ENCODE measurements around the gene FAM131C. TPM values are rescaled to one million over a fixed set of nuclear protein-coding genes. Genes with fewer than 3 reads are reported as not detected.

FAM131C gene
- polyA plus RNA-seq, 2 donors: 0.38 to 0.45 TPM

GRCh38 chr1:16117369-16117768 is 43.9 kb upstream of the FAM131C start:
- H3K4me3 ChIP-seq (ENCODE audit: low read depth in 1 of 2, low read length in 2 of 2): no peak overlapping the region
- no peaks in the 10 kb centered on the region for H3K27me3 ChIP-seq (ENCODE audit: control insufficient read depth in 1 of 2, insufficient read depth in 2 of 2, low read length in 2 of 2)
- H3K4me1 ChIP-seq (ENCODE audit: control insufficient read depth in 2 of 2, insufficient read depth in 2 of 2, low read length in 1 of 2): peaks cover 1 to 2% of the 10 kb centered on the region in 2 donors
- WGBS, 2 donors: 76 to 77% methylated on average over 6 of the region's 6 CpGs
- H3K36me3 ChIP-seq (ENCODE audit: control insufficient read depth in 2 of 2, insufficient read depth in 2 of 2, low read length in 1 of 2): no peaks in the 10 kb centered on the region
- no peak overlapping the region for H3K27ac ChIP-seq (ENCODE audit: low read depth in 2 of 2, low read length in 1 of 2)
- no peaks in the 10 kb centered on the region for H3K9me3 ChIP-seq (ENCODE audit: control insufficient read depth in 2 of 2, insufficient read depth in 1 of 2, low read depth in 1 of 2, low read length in 1 of 2)

DNA sequence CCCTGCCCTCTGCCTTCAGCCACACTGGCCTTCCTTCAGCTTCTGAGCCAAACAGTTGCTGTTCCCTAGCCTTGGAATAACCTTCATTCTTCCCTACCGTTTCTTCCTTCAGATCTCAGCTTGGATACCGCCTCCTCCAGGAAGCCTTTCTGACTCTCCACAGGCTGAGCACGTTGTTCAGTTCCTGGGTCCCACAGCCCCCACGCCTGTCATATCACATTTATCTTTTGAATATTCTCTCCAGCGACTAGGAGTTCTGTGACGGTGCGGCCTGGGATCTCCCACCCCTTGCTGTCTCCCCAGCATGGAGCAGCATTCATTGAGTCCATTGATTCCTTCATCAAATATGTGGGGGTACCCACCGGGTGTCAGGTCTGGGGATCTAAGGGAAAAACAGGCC is 43.2 kb upstream of the FAM131C start:
- 87 to 90% methylated on average over 8 of the region's 8 CpGs for WGBS, 2 donors
- Histone ChIP-seq H3K4me3 (ENCODE audit: low read depth in 1 of 2, low read length in 2 of 2) (no peak overlapping the region), H3K9me3 (ENCODE audit: control insufficient read depth in 2 of 2, insufficient read depth in 1 of 2, low read depth in 1 of 2, low read length in 1 of 2) (no peaks in the 10 kb centered on the region), H3K4me1 (ENCODE audit: control insufficient read depth in 2 of 2, insufficient read depth in 2 of 2, low read length in 1 of 2) (peaks cover 0 to 3% of the 10 kb centered on the region in 2 donors), H3K27ac (ENCODE audit: low read depth in 2 of 2, low read length in 1 of 2) (no peak overlapping the region), H3K27me3 (ENCODE audit: control insufficient read depth in 1 of 2, insufficient read depth in 2 of 2, low read length in 2 of 2) (no peaks in the 10 kb centered on the region), H3K36me3 (ENCODE audit: control insufficient read depth in 2 of 2, insufficient read depth in 2 of 2, low read length in 1 of 2) (no peaks in the 10 kb centered on the region)

DNA sequence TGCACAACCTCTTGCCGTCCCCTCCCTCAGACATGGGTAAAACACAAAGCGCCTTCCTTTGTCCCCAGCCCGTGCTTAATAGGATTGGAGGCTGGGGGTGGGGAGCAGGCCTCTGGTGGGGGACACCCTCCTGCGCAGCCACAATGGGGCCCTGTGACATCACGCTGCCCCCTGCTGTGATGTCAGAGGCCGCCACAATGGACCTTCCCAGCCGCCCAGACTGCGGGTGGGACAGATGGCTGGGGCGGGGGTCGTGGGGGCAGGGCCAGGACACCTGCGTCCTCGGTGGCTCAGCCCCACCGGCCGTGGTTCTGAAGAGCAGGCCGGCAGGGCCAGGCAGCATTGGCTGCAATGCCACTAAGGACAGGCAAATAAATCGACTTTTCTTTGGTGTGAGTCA is 42.6 kb upstream of the FAM131C start:
- no peak overlapping the region for H3K27ac ChIP-seq (ENCODE audit: low read depth in 2 of 2, low read length in 1 of 2)
- WGBS, 2 donors: 81 to 82% methylated on average over 16 of the region's 16 CpGs
- H3K4me3 ChIP-seq (ENCODE audit: low read depth in 1 of 2, low read length in 2 of 2): no peak overlapping the region
- no peaks in the 10 kb centered on the region for H3K36me3 ChIP-seq (ENCODE audit: control insufficient read depth in 2 of 2, insufficient read depth in 2 of 2, low read length in 1 of 2)
- no peaks in the 10 kb centered on the region for H3K9me3 ChIP-seq (ENCODE audit: control insufficient read depth in 2 of 2, insufficient read depth in 1 of 2, low read depth in 1 of 2, low read length in 1 of 2)
- no peaks in the 10 kb centered on the region for H3K27me3 ChIP-seq (ENCODE audit: control insufficient read depth in 1 of 2, insufficient read depth in 2 of 2, low read length in 2 of 2)
- peaks cover under 1 to 5% of the 10 kb centered on the region in 2 donors for H3K4me1 ChIP-seq (ENCODE audit: control insufficient read depth in 2 of 2, insufficient read depth in 2 of 2, low read length in 1 of 2)

DNA sequence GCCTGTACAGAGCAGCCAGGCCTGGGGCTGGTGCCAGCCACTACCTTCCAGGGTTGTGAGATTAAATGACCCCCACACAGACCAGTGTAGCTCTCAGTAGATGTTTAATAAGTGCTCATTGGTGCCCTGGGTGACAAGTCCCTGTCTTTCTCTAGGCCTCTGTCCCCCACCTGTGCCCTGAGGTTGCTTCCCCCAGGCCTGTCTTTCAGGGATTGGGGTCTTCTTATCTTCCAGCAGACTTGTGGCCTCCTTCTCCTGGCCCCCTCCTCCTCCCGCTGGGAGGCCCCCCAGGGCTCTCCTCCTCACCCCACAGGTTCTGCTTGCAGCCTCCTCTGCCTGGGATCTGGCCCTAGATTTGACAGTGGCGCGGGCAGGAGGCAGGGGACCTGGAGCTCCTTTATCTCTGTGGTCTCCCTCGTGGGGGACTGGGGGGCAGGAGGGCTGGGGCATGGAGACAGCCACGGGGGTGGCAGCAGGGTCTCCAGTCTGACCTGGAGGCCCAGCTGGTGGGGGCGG is 42.1 kb upstream of the FAM131C start:
- Histone ChIP-seq H3K4me3 (ENCODE audit: low read depth in 1 of 2, low read length in 2 of 2) (no peak overlapping the region), H3K4me1 (ENCODE audit: control insufficient read depth in 2 of 2, insufficient read depth in 2 of 2, low read length in 1 of 2) (peaks cover 2 to 5% of the 10 kb centered on the region in 2 donors), H3K27ac (ENCODE audit: low read depth in 2 of 2, low read length in 1 of 2) (no peak overlapping the region), H3K36me3 (ENCODE audit: control insufficient read depth in 2 of 2, insufficient read depth in 2 of 2, low read length in 1 of 2) (no peaks in the 10 kb centered on the region), H3K27me3 (ENCODE audit: control insufficient read depth in 1 of 2, insufficient read depth in 2 of 2, low read length in 2 of 2) (no peaks in the 10 kb centered on the region), H3K9me3 (ENCODE audit: control insufficient read depth in 2 of 2, insufficient read depth in 1 of 2, low read depth in 1 of 2, low read length in 1 of 2) (no peaks in the 10 kb centered on the region)
- 77 to 78% methylated on average over 6 of the region's 6 CpGs for WGBS, 2 donors

- no peak overlapping the region for H3K27ac ChIP-seq (ENCODE audit: low read depth in 2 of 2, low read length in 1 of 2)
- no peaks in the 10 kb centered on the region for H3K9me3 ChIP-seq (ENCODE audit: control insufficient read depth in 2 of 2, insufficient read depth in 1 of 2, low read depth in 1 of 2, low read length in 1 of 2)
- no peak overlapping the region for H3K4me3 ChIP-seq (ENCODE audit: low read depth in 1 of 2, low read length in 2 of 2)
- H3K36me3 ChIP-seq (ENCODE audit: control insufficient read depth in 2 of 2, insufficient read depth in 2 of 2, low read length in 1 of 2): no peaks in the 10 kb centered on the region
- H3K27me3 ChIP-seq (ENCODE audit: control insufficient read depth in 1 of 2, insufficient read depth in 2 of 2, low read length in 2 of 2): no peaks in the 10 kb centered on the region
- 80 to 81% methylated on average over 23 of the region's 23 CpGs for WGBS, 2 donors
- H3K4me1 ChIP-seq (ENCODE audit: control insufficient read depth in 2 of 2, insufficient read depth in 2 of 2, low read length in 1 of 2): peaks cover 2 to 5% of the 10 kb centered on the region in 2 donors
These were observed 41.3 kb upstream of the FAM131C start for GRCh38 chr1:16114527-16115467.

GRCh38 chr1:16112596-16113555 is 39.4 kb upstream of the FAM131C start:
- H3K36me3 ChIP-seq (ENCODE audit: control insufficient read depth in 2 of 2, insufficient read depth in 2 of 2, low read length in 1 of 2): no peaks in the 10 kb centered on the region
- peaks cover 2 to 5% of the 10 kb centered on the region in 2 donors for H3K4me1 ChIP-seq (ENCODE audit: control insufficient read depth in 2 of 2, insufficient read depth in 2 of 2, low read length in 1 of 2)
- H3K4me3 ChIP-seq (ENCODE audit: low read depth in 1 of 2, low read length in 2 of 2): no peak overlapping the region
- H3K9me3 ChIP-seq (ENCODE audit: control insufficient read depth in 2 of 2, insufficient read depth in 1 of 2, low read depth in 1 of 2, low read length in 1 of 2): peaks cover 0 to 2% of the 10 kb centered on the region in 2 donors
- WGBS, 2 donors: 68 to 71% methylated on average over 14 of the region's 14 CpGs
- H3K27ac ChIP-seq (ENCODE audit: low read depth in 2 of 2, low read length in 1 of 2): no peak overlapping the region
- H3K27me3 ChIP-seq (ENCODE audit: control insufficient read depth in 1 of 2, insufficient read depth in 2 of 2, low read length in 2 of 2): no peaks in the 10 kb centered on the region

DNA sequence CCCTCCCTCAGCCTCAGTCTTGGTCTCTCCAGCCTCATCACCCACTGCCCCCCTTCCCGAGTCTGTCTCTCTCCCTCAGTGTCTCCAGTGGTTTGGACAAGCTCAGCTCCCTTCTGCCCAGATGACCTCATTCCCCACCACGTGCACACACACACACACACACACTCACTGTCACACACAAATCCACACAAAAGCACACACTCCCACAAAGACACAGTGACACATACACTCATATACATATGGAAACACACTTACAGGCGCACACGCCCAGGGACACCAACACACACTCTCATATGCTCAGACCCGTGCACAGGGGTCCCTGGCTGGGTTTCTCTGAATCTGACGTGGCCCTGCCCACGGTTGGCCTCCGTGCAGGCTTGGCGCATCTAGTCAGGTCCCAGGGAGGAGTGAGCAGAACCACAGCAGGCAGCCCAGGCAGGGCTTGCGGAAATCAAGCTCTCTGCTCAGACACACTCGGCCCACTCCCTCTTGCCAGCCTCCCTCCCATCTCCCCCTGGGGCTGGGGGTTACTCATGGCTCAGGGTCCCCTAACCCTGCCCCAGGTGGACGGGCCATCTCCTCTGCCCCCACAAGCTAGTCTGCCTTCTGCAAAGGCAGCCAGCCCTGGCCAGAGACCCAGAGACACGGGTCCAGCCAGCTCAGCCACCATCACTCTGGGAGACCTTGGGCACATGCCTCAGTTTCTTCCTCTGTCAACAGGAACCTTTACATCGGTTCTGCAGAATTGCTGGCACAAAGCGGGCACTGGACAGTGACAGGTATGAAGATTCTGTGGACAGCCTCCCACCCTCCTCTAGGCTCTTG is 38.5 kb upstream of the FAM131C start:
- WGBS, 2 donors: 68% methylated on average over 15 of the region's 15 CpGs
- no peak overlapping the region for H3K27ac ChIP-seq (ENCODE audit: low read depth in 2 of 2, low read length in 1 of 2)

DNA sequence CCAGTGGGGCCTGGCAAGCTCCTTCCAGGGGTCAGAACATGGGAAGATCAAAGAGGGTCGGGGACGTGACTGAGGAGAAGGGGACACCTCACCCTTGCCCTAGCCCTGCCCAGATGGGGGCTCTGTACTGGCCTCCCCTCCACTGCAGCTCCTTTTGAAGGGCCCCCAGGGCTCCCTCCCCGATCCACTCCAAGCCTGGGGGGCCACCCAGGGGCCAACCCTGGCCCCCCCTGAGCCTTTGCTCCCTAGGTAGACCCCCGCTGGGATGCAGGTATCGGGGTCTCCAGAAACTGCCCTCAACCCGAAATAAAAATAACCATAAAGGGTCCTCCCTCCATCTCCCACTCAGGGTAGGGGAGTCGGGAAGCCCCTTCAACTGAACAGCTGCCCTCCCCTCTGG is 37.4 kb upstream of the FAM131C start:
- 92 to 93% methylated on average over 7 of the region's 7 CpGs for WGBS, 2 donors
- Histone ChIP-seq H3K4me1 (ENCODE audit: control insufficient read depth in 2 of 2, insufficient read depth in 2 of 2, low read length in 1 of 2) (peaks cover 2 to 5% of the 10 kb centered on the region in 2 donors), H3K36me3 (ENCODE audit: control insufficient read depth in 2 of 2, insufficient read depth in 2 of 2, low read length in 1 of 2) (no peaks in the 10 kb centered on the region), H3K4me3 (ENCODE audit: low read depth in 1 of 2, low read length in 2 of 2) (no peak overlapping the region), H3K27ac (ENCODE audit: low read depth in 2 of 2, low read length in 1 of 2) (no peak overlapping the region), H3K27me3 (ENCODE audit: control insufficient read depth in 1 of 2, insufficient read depth in 2 of 2, low read length in 2 of 2) (no peaks in the 10 kb centered on the region), H3K9me3 (ENCODE audit: control insufficient read depth in 2 of 2, insufficient read depth in 1 of 2, low read depth in 1 of 2, low read length in 1 of 2) (peaks cover 0 to 2% of the 10 kb centered on the region in 2 donors)

More for the DNA sequence above, 38.5 kb upstream of the FAM131C start:
- Histone ChIP-seq H3K9me3 (ENCODE audit: control insufficient read depth in 2 of 2, insufficient read depth in 1 of 2, low read depth in 1 of 2, low read length in 1 of 2) (peaks cover 0 to 2% of the 10 kb centered on the region in 2 donors), H3K27me3 (ENCODE audit: control insufficient read depth in 1 of 2, insufficient read depth in 2 of 2, low read length in 2 of 2) (no peaks in the 10 kb centered on the region), H3K4me3 (ENCODE audit: low read depth in 1 of 2, low read length in 2 of 2) (no peak overlapping the region), H3K36me3 (ENCODE audit: control insufficient read depth in 2 of 2, insufficient read depth in 2 of 2, low read length in 1 of 2) (no peaks in the 10 kb centered on the region), H3K4me1 (ENCODE audit: control insufficient read depth in 2 of 2, insufficient read depth in 2 of 2, low read length in 1 of 2) (peaks cover 2 to 5% of the 10 kb centered on the region in 2 donors)

Measured in esophagus (tissue), 2 donors.